HuH-7.5 (cell line): ENCODE data around the gene S100A1.
"Not testable (repeated sequence)": the region's sequence is repeated elsewhere in the genome, so short reads cannot be mapped to it uniquely, and the experiment has no call there.

Source experiments
- DNase-seq: peaks from one replicate; pipeline ENCODE4 v3.0.0; 2011; ENCODE audit warnings: low spot score

S100A1 gene

GRCh38 chr1:153627715-153628626 is at the start of gene S100A1:
TSS of gene S100A1 (plus strand) at chr1:153628434. CDS start at chr1:153630522, 2,088 bp downstream.
- DNase-seq = no peak

- DNase-seq = no peak
Measured at GRCh38 chr1:153578490-153578889, 49.7 kb upstream of the S100A1 start.

GRCh38 chr1:153578936-153579335 is 49.3 kb upstream of the S100A1 start:
- DNase-seq = no peak

- DNase-seq = not testable (repeated sequence)
Measured at GRCh38 chr1:153582836-153583235, 45.4 kb upstream of the S100A1 start.

- DNase-seq = not testable (repeated sequence)
Measured at GRCh38 chr1:153583514-153583913, 44.7 kb upstream of the S100A1 start.

- DNase-seq = no peak
Measured at GRCh38 chr1:153583976-153584375, 44.3 kb upstream of the S100A1 start.

GRCh38 chr1:153585006-153585405 is 43.2 kb upstream of the S100A1 start:
- no peak for DNase-seq

GRCh38 chr1:153586347-153586746 is 41.9 kb upstream of the S100A1 start:
- DNase-seq = no peak

- DNase-seq = no peak
Measured at GRCh38 chr1:153587314-153587713, 40.9 kb upstream of the S100A1 start.

- not testable (repeated sequence) for DNase-seq
Measured at GRCh38 chr1:153588033-153588432, 40.2 kb upstream of the S100A1 start.

- DNase-seq = no peak
Measured at GRCh38 chr1:153588482-153588881, 39.8 kb upstream of the S100A1 start.

GRCh38 chr1:153592748-153593147 is 35.5 kb upstream of the S100A1 start:
- DNase-seq = no peak

- no peak for DNase-seq
Measured at GRCh38 chr1:153597206-153597605, 31.0 kb upstream of the S100A1 start.

- DNase-seq = no peak
Measured at GRCh38 chr1:153598309-153599172, 29.7 kb upstream of the S100A1 start.

- DNase-seq = no peak
Measured at GRCh38 chr1:153599847-153600246, 28.4 kb upstream of the S100A1 start.

- DNase-seq = no peak
Measured at GRCh38 chr1:153602749-153603148, 25.5 kb upstream of the S100A1 start.

- DNase-seq = no peak
Measured at GRCh38 chr1:153606194-153606593, 22.0 kb upstream of the S100A1 start.

GRCh38 chr1:153607381-153607780 is 20.9 kb upstream of the S100A1 start:
- DNase-seq = no peak

- DNase-seq = no peak
Measured at GRCh38 chr1:153608089-153608682, 20.0 kb upstream of the S100A1 start.

GRCh38 chr1:153608742-153609584 is 19.3 kb upstream of the S100A1 start:
- no peak for DNase-seq

- DNase-seq = no peak
Measured at GRCh38 chr1:153609585-153609907, 18.7 kb upstream of the S100A1 start.

- DNase-seq = no peak
Measured at GRCh38 chr1:153610334-153610733, 17.9 kb upstream of the S100A1 start.
